Keratinocyte (primary cell): ENCODE data around the gene CBL. TPM values are rescaled to one million over a fixed set of nuclear protein-coding genes. Genes with fewer than 3 reads are reported as not detected.

Experiments used
- DNase-seq: peaks from one replicate; pipeline ENCODE4 v3.0.0-alpha.2; 2011; ENCODE audit warnings: low read depth, missing footprints, low spot score
- FAIRE-seq: peaks from 2 replicates; lab custom pipeline; 2011; peaks lifted over from hg19 to GRCh38; lab: Jason Lieb, UNC
- H2AFZ ChIP-seq: 2 replicates; pipeline ENCODE4 v1.6.0; 2012; ENCODE audit warnings: low read length, control low read depth, inconsistent platforms; ENCODE audit not compliant: control insufficient read depth
- H3K27ac ChIP-seq: 2 replicates; pipeline ENCODE4 v1.5.1; 2011; ENCODE audit warnings: low read length; ENCODE audit not compliant: control insufficient read depth, insufficient read depth
- H3K27me3 ChIP-seq: 3 replicates; pipeline ENCODE4 v1.6.0; 2011; ENCODE audit warnings: low read length; ENCODE audit not compliant: control insufficient read depth, insufficient read depth; ENCODE audit errors: extremely low read depth
- H3K36me3 ChIP-seq, 2 experiments: 2 replicates in 1 of 2; 3 replicates in 1 of 2; pipeline ENCODE4 v1.5.1; 2011; ENCODE audit warnings: low read length in 2 of 2, mild to moderate bottlenecking in 1 of 2; ENCODE audit not compliant: control insufficient read depth in 2 of 2, insufficient read depth in 2 of 2; ENCODE audit errors: extremely low read depth in 1 of 2
- H3K4me1 ChIP-seq: 3 replicates; pipeline ENCODE4 v1.5.1; 2011; ENCODE audit warnings: low read length; ENCODE audit not compliant: control insufficient read depth, insufficient read depth; ENCODE audit errors: extremely low read depth
- H3K4me2 ChIP-seq: 3 replicates; pipeline ENCODE4 v1.6.0; 2011; ENCODE audit warnings: low read depth, low read length; ENCODE audit not compliant: control insufficient read depth, insufficient read depth; ENCODE audit errors: extremely low read depth
- H3K4me3 ChIP-seq, 3 experiments: fragments of 200-600 bp in 1 of 3; sonication (generic) in 1 of 3; 2 replicates in 2 of 3; 3 replicates in 1 of 3; pipeline ENCODE4 v1.5.1; 2011 to 2016; ENCODE audit warnings: low read length in 3 of 3, mild to moderate bottlenecking in 3 of 3, control low read depth in 2 of 3, inconsistent platforms in 1 of 3, low read depth in 1 of 3, mixed read lengths in 1 of 3, mixed run types in 1 of 3, moderate library complexity in 1 of 3; ENCODE audit not compliant: control insufficient read depth in 2 of 3, insufficient read depth in 2 of 3; ENCODE audit errors: extremely low read depth in 1 of 3
- H3K79me2 ChIP-seq: 2 replicates; pipeline ENCODE4 v1.6.0; 2012; ENCODE audit warnings: low read length; ENCODE audit not compliant: control insufficient read depth, insufficient read depth
- H3K9ac ChIP-seq: 3 replicates; pipeline ENCODE4 v1.6.0; 2011; ENCODE audit warnings: low read length; ENCODE audit not compliant: control insufficient read depth, insufficient read depth; ENCODE audit errors: extremely low read depth
- H3K9me1 ChIP-seq: 3 replicates; pipeline ENCODE4 v1.6.0; 2011; ENCODE audit warnings: low read length; ENCODE audit not compliant: control insufficient read depth, insufficient read depth; ENCODE audit errors: extremely low read depth
- H3K9me3 ChIP-seq: 2 replicates; pipeline ENCODE4 v1.5.1; 2012; ENCODE audit warnings: low read depth, low read length; ENCODE audit not compliant: control insufficient read depth
- H4K20me1 ChIP-seq: 3 replicates; pipeline ENCODE4 v1.6.0; 2011; ENCODE audit warnings: low read length; ENCODE audit not compliant: control insufficient read depth, insufficient read depth; ENCODE audit errors: extremely low read depth
- EZH2 ChIP-seq: IDR thresholded peaks from one replicate; pipeline ENCODE4 v1.6.1; 2012; ENCODE audit warnings: inconsistent platforms, mild to moderate bottlenecking, low read length, moderate library complexity
- dilution Hi-C: fragments of 300-500 bp; cut with MboI; formaldehyde crosslinking; loops from one replicate; pipeline ENCODE4 v1.7.0; 2020; ENCODE audit warnings: low sequenced_read_pairs; ENCODE audit not compliant: extremely low pct_ligation_motif_present
- polyA plus RNA-seq, 5 experiments: library from polyadenylated mRNA; depleted of rRNA in 3 of 5; stranded (reverse) in 3 of 5; stranded (forward) in 1 of 5; unstranded in 1 of 5; fragments of >200 nt; gene quantifications; 1 replicate in 1 of 5; 2 replicates in 3 of 5; 3 replicates in 1 of 5; pipeline versions ENCODE4 v1.2.1 to v1.2.3, GENCODE V29; 2011 to 2012; ENCODE audit warnings: missing spikeins in 2 of 5, low read depth in 1 of 5, low replicate concordance in 1 of 5
- TF ChIP-seq, protein P1 (sequence below), 3 experiments: IDR thresholded peaks in 1 of 3; conservative IDR thresholded peaks in 1 of 3; optimal IDR thresholded peaks in 1 of 3; 2 replicates in 2 of 3; 3 replicates in 1 of 3; pipeline versions ENCODE3 to v1.5.1; 2011; ENCODE audit warnings: low read length in 3 of 3, mild to moderate bottlenecking in 3 of 3, moderate library complexity in 2 of 3, control low read depth in 1 of 3, inconsistent platforms in 1 of 3; ENCODE audit not compliant: insufficient read depth in 2 of 3; ENCODE audit errors: extremely low read depth in 1 of 3

The CBL gene
- polyA plus RNA-seq, 1 donor (not counting 4 experiments of a cell fraction or from before 2014, with no cell fraction given) = 14.1 TPM

DNA sequence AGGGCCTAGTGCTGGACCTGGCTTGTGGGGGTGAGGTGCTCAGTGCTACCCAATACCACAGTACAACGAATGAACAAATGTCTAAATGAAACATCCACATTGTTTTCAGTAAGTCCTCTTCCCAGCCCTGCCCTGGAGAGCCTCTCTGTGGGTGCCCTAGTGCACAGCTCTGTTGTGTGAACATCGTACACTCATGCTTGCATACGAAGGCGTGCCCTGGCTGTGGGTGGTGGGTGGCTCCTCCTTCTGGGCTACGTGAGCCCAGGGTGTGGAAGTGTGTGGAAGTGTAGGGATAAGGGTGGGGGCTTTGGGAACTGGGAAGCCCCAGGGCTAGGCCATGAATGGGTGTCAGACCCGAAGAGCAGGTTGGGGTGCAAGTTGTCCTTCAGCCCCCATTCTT, 38.2 kb upstream of the CBL start:
- peak; percentile 69 for FAIRE-seq

DNA sequence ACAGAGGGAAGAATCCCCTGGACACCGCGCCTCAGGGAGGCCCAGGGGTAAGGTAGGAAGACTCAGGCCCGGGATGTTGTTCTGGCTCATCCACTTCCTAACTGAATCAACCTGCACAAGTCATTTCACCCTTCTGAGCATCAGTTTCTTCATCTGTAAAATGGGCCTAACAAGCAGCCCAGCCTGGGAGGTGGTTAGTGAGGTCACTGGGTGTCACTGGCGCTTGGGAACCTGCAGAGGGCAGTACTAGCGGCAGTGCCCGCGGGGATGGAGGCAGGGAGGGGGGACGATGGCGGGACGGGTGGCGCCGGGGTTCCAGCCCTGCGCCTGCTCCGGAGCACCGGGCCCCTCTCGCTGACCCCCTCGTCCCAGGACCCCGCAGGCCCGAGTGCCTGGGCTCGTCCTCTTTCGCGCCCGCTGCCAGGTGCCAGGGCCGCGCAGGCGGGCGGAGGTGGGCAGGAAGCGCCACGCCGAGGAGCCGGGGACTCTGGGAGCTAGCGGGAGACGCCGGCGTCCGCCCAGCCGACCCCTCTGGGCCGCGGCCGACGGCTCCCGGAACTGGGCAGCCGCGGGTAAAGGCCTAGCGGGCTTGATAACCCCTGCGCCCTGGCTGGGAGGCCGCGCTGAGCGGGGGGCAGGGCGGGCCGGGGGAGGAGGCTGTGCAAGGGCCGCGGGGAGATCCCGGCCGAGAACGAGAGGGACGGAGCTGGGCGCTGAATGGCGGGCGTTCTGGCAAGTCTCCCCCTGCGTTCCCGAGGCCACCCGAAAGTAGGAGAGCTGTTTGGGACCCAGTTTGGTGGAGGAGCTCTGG, 37.5 kb upstream of the CBL start, which contains the start of gene NLRX1:
Gene NLRX1 (plus strand): TSS at position 255 of the 811 bp plus-strand sequence. CDS start 2,679 bp downstream, outside the sequence.
- Histone ChIP-seq H3K27ac (peak within 1 kb of the TSS; percentile 85), H3K4me2 (peak within 1 kb of the TSS; percentile 94), H3K9ac (peak within 1 kb of the TSS; percentile 91), H4K20me1 (no peaks in the 10 kb centered on the region), H3K79me2 (no peaks in the 10 kb centered on the region), H3K9me1 (no peaks in the 10 kb centered on the region), H2AFZ (peak within 1 kb of the TSS; percentile 93), H3K36me3 (no peaks in the 10 kb centered on the region), H3K4me1 (peaks cover 36% of the 10 kb centered on the region), H3K9me3 (no peaks in the 10 kb centered on the region), H3K27me3 (no peaks in the 10 kb centered on the region), H3K4me3 (peak within 1 kb of the TSS; percentile 59 to 88 (median 81))
- dilution Hi-C loops = no loop called here
- DNase-seq (no peak), FAIRE-seq (peak; percentile 55)
- no peak for TF ChIP-seq EZH2
- TF ChIP-seq, protein P1, sequence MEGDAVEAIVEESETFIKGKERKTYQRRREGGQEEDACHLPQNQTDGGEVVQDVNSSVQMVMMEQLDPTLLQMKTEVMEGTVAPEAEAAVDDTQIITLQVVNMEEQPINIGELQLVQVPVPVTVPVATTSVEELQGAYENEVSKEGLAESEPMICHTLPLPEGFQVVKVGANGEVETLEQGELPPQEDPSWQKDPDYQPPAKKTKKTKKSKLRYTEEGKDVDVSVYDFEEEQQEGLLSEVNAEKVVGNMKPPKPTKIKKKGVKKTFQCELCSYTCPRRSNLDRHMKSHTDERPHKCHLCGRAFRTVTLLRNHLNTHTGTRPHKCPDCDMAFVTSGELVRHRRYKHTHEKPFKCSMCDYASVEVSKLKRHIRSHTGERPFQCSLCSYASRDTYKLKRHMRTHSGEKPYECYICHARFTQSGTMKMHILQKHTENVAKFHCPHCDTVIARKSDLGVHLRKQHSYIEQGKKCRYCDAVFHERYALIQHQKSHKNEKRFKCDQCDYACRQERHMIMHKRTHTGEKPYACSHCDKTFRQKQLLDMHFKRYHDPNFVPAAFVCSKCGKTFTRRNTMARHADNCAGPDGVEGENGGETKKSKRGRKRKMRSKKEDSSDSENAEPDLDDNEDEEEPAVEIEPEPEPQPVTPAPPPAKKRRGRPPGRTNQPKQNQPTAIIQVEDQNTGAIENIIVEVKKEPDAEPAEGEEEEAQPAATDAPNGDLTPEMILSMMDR (optimal IDR thresholded peaks at IDR 0.05 in 1 of 3, IDR thresholded peaks at IDR 0.05 in 1 of 3, conservative IDR thresholded peaks at IDR 0.05 in 1 of 3; ENCODE audit: extremely low read depth in 1 of 3, insufficient read depth in 2 of 3, low read length in 3 of 3) = peak; percentile 82 to 93 (median 90)

More for the DNA sequence above, 38.2 kb upstream of the CBL start:
- no peaks in the 10 kb centered on the region for H3K79me2 ChIP-seq
- peak overlapping the region in 2 of 3 experiments; percentile 59 to 88 for H3K4me3 ChIP-seq
- H3K4me1 ChIP-seq = peaks cover 36% of the 10 kb centered on the region
- no peaks in the 10 kb centered on the region for H3K36me3 ChIP-seq
- H3K27me3 ChIP-seq = no peaks in the 10 kb centered on the region
- no peaks in the 10 kb centered on the region for H3K9me3 ChIP-seq
- peak; percentile 86 for DNase-seq
- H3K27ac ChIP-seq = peak overlapping the region; percentile 85
- no peaks in the 10 kb centered on the region for H3K9me1 ChIP-seq
- no peaks in the 10 kb centered on the region for H4K20me1 ChIP-seq
- no peak for TF ChIP-seq EZH2
- TF ChIP-seq, protein P1 (optimal IDR thresholded peaks at IDR 0.05 in 1 of 3, IDR thresholded peaks at IDR 0.05 in 1 of 3, conservative IDR thresholded peaks at IDR 0.05 in 1 of 3; ENCODE audit: extremely low read depth in 1 of 3, insufficient read depth in 2 of 3, low read length in 3 of 3) = peak in 1 of 3 experiments; percentile 31
- H3K9ac ChIP-seq = peak overlapping the region; percentile 91
- H3K4me2 ChIP-seq = peak overlapping the region; percentile 94
- H2AFZ ChIP-seq = peak overlapping the region; percentile 80
- dilution Hi-C loops = no loop called here
